Esophagus muscularis mucosa (tissue), 4 donors: ENCODE results near the gene KANSL3. TPM values are rescaled to one million over a fixed set of nuclear protein-coding genes. Genes with fewer than 3 reads are reported as not detected.

Experiments
- DNase-seq: peaks from one replicate; pipeline ENCODE4 v3.0.0-alpha.2; 2017; ENCODE audit errors: extremely low spot score
- H3K27ac ChIP-seq, 4 donors: fragments of 200-600 bp; sonication (generic); replicated peaks in 1 of 4; 1 replicate in 3 of 4; 2 replicates in 1 of 4; pipeline ENCODE4 v1.5.1; 2016 to 2019; ENCODE audit warnings: mild to moderate bottlenecking in 1 of 4
- H3K27me3 ChIP-seq, 4 donors: fragments of 200-600 bp; sonication (generic); one replicate each; pipeline versions ENCODE4 v1.5.1 to v1.6.0; 2016 to 2019
- H3K36me3 ChIP-seq, 4 donors: fragments of 200-600 bp; sonication (generic); one replicate each; pipeline ENCODE4 v1.5.1; 2016 to 2019
- H3K4me1 ChIP-seq, 4 donors: fragments of 200-600 bp; sonication (generic); one replicate each; pipeline ENCODE4 v1.5.1; 2016 to 2019
- H3K4me3 ChIP-seq, 4 donors: fragments of 200-600 bp; sonication (generic); 1 replicate in 2 of 4; 2 replicates in 2 of 4; pipeline ENCODE4 v1.5.1; 2016 to 2019; ENCODE audit warnings: mild to moderate bottlenecking in 4 of 4, moderate library complexity in 1 of 4
- H3K9me3 ChIP-seq, 4 donors: fragments of 200-600 bp; sonication (generic); 1 replicate in 3 of 4; 2 replicates in 1 of 4; pipeline ENCODE4 v1.5.1; 2016 to 2019
- CTCF ChIP-seq, 3 experiments: fragments of 200-600 bp in 2 of 3; fragments of 450-650 bp in 1 of 3; sonication (generic) in 2 of 3; IDR thresholded peaks; one replicate each; pipeline ENCODE4 v1.5.1; 2017 to 2019; ENCODE audit warnings: antibody characterized with exemption in 3 of 3, mild to moderate bottlenecking in 2 of 3, moderate library complexity in 1 of 3
- EP300 ChIP-seq: sonication (generic); formaldehyde crosslinking; IDR thresholded peaks from one replicate; pipeline ENCODE4 v1.6.1; 2017; ENCODE audit warnings: antibody characterized with exemption
- POLR2A ChIP-seq: fragments of 450-650 bp; IDR thresholded peaks from one replicate; pipeline ENCODE4 v1.6.1; 2017; ENCODE audit warnings: antibody characterized with exemption, moderate library complexity, mild to moderate bottlenecking, low read depth
- POLR2AphosphoS5 ChIP-seq, 2 donors: sonication (generic); formaldehyde crosslinking; IDR thresholded peaks; one replicate each; pipeline ENCODE4 v1.6.1; 2017; ENCODE audit warnings: antibody characterized with exemption in 2 of 2
- whole genome bisulfite sequencing: methylation state at CpG from one replicate; pipeline ENCODE4 v1.1.5; 2018; 5-methylcytosine and 5-hydroxymethylcytosine counted together
- intact Hi-C: fragments of 100-400 bp; cut with DNase I; formaldehyde crosslinking; loops from one replicate; pipeline ENCODE4 v1.15.1; 2023
- total RNA-seq, 4 donors: library from RNA; depleted of rRNA; stranded (reverse); fragments of >200 nt; gene quantifications; one replicate each; pipeline versions ENCODE4 v1.1.0 to v1.2.1, GENCODE V29; 2016

Gene KANSL3
- total RNA-seq, 4 donors from 2014 or later = 54.2 to 63.1 (median 59.5) TPM

DNA sequence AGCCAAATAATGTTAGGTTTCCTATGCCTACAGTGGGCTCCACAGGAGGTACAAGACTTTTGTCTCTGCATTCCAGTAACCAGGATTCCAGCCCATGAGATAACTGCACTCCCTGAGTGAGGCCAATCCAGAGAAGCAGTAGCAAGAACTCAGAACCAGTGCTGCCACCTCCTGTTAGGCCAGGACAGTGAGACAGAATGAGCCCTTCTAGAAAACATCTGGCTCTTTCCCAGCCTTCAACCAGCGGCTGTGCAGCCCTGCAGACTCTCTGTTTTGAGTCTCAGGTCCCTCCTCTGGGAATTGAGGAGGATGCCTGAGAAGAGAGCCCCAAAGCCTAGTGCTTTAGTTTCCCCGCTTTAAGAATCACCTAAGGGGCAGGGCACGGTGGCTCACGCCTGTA is 57.3 kb downstream of the KANSL3 start:
- Histone ChIP-seq H3K36me3 (peaks cover 0 to 3% (median 0%) of the 10 kb centered on the region in 4 donors), H3K4me3 (no peak overlapping the region), H3K9me3 (no peaks in the 10 kb centered on the region), H3K4me1 (no peaks in the 10 kb centered on the region), H3K27me3 (no peaks in the 10 kb centered on the region), H3K27ac (no peak overlapping the region)
- no peak for TF ChIP-seq CTCF (IDR thresholded peaks at IDR 0.05)
- TF ChIP-seq EP300 = no peak
- 84% methylated on average over 4 of the region's 4 CpGs for WGBS
- intact Hi-C loops = no loop called here
- no peak for DNase-seq

- Histone ChIP-seq H3K9me3 (no peaks in the 10 kb centered on the region), H3K4me3 (no peak overlapping the region), H3K27me3 (no peaks in the 10 kb centered on the region), H3K27ac (no peak overlapping the region), H3K36me3 (peaks cover 0 to under 1% (median 0%) of the 10 kb centered on the region in 4 donors), H3K4me1 (no peaks in the 10 kb centered on the region)
- 93% methylated on average over 2 of the region's 2 CpGs for WGBS
- no peak for DNase-seq
- intact Hi-C loops = no loop called here
- TF ChIP-seq CTCF (IDR thresholded peaks at IDR 0.05) (no peak), POLR2A (no peak), POLR2AphosphoS5 (IDR thresholded peaks at IDR 0.05) (no peak), EP300 (no peak)
Observed at GRCh38 chr2:96579422-96579821, 58.7 kb downstream of the KANSL3 start.

GRCh38 chr2:96578731-96579130 is 59.4 kb downstream of the KANSL3 start:
- no peaks in the 10 kb centered on the region for H3K4me1 ChIP-seq
- no peaks in the 10 kb centered on the region for H3K36me3 ChIP-seq
- no peaks in the 10 kb centered on the region for H3K27me3 ChIP-seq
- H3K4me3 ChIP-seq = no peak overlapping the region
- intact Hi-C loops = no loop called here
- no peak for TF ChIP-seq POLR2AphosphoS5 (IDR thresholded peaks at IDR 0.05)
- TF ChIP-seq CTCF (IDR thresholded peaks at IDR 0.05) = no peak
- no peak for TF ChIP-seq EP300
- no peak for TF ChIP-seq POLR2A
- H3K27ac ChIP-seq = no peak overlapping the region
- 71% methylated on average over 3 of the region's 3 CpGs for WGBS
- DNase-seq = no peak
- no peaks in the 10 kb centered on the region for H3K9me3 ChIP-seq

GRCh38 chr2:96577501-96577900 is 60.6 kb downstream of the KANSL3 start:
- H3K27ac ChIP-seq = no peak overlapping the region
- DNase-seq = no peak
- H3K9me3 ChIP-seq = no peaks in the 10 kb centered on the region
- no peak for TF ChIP-seq POLR2A
- TF ChIP-seq POLR2AphosphoS5 (IDR thresholded peaks at IDR 0.05) = no peak
- TF ChIP-seq CTCF (IDR thresholded peaks at IDR 0.05) = no peak
- no peak for TF ChIP-seq EP300
- 95% methylated on average over 5 of the region's 5 CpGs for WGBS
- no peaks in the 10 kb centered on the region for H3K27me3 ChIP-seq
- H3K4me1 ChIP-seq = no peaks in the 10 kb centered on the region
- peaks cover 0 to 8% (median 0%) of the 10 kb centered on the region in 4 donors for H3K36me3 ChIP-seq
- intact Hi-C loops = no loop called here
- H3K4me3 ChIP-seq = no peak overlapping the region

GRCh38 chr2:96575785-96576456 is 62.2 kb downstream of the KANSL3 start:
- no peaks in the 10 kb centered on the region for H3K4me1 ChIP-seq
- H3K4me3 ChIP-seq = no peak overlapping the region
- H3K27me3 ChIP-seq = no peaks in the 10 kb centered on the region
- WGBS = 92% methylated on average over 1 of the region's 1 CpG
- H3K9me3 ChIP-seq = no peaks in the 10 kb centered on the region
- no peak for TF ChIP-seq CTCF (IDR thresholded peaks at IDR 0.05)
- peaks cover 0 to 8% (median 0%) of the 10 kb centered on the region in 4 donors for H3K36me3 ChIP-seq
- intact Hi-C loops = no loop called here
- DNase-seq = no peak
- H3K27ac ChIP-seq = no peak overlapping the region
